IMR-90 (cell line): Measurements from ENCODE around the gene GLRA3. TPM values are rescaled to one million over a fixed set of nuclear protein-coding genes. Genes with fewer than 3 reads are reported as not detected.

Experiments
- ATAC-seq: fragments of 200-7000 bp; cut with Tn5 transposase; 2 replicates; pipeline ENCODE4 v1.9.1; 2020; ENCODE audit warnings: low read depth, mild to moderate bottlenecking, moderate library complexity
- BruUV-seq: library from RNA; stranded (reverse); fragments of 400-500 nt; replicated peaks from 2 replicates; lab custom pipeline; 2021; lab: Mats Ljungman, UMichigan
- CTCF ChIA-PET: fragments of 300-600 bp; formaldehyde crosslinking; extraction: SDS; loops from one replicate; lab custom pipeline; 2021; ENCODE audit warnings: antibody characterized with exemption; lab: Yijun Ruan, JAX
- POLR2A ChIA-PET: fragments of 300-600 bp; sonication (Branson Sonifier 250); formaldehyde crosslinking; loops from one replicate; lab custom pipeline; 2022; ENCODE audit warnings: antibody characterized with exemption; ENCODE audit not compliant: unreplicated experiment; lab: Charles Lee
- DNase-seq: peaks from one replicate; pipeline ENCODE4 v3.0.0; 2013
- H2AFZ ChIP-seq: replicated peaks from 2 replicates; pipeline ENCODE3; 2013; ENCODE audit warnings: low read length, mild to moderate bottlenecking; ENCODE audit not compliant: poor library complexity
- H2AK5ac ChIP-seq: 2 replicates; pipeline ENCODE4 v1.6.1; 2013; ENCODE audit warnings: low read depth, low read length, inconsistent platforms
- H2AK9ac ChIP-seq: replicated peaks from 2 replicates; pipeline ENCODE3; 2013; ENCODE audit warnings: mild to moderate bottlenecking, low read depth, low read length, moderate library complexity; ENCODE audit not compliant: poor library complexity
- H2BK120ac ChIP-seq: 2 replicates; pipeline ENCODE4 v1.6.1; 2013; ENCODE audit warnings: low read depth, low read length, inconsistent platforms
- H2BK15ac ChIP-seq: 3 replicates; pipeline ENCODE4 v1.6.1; 2013; ENCODE audit warnings: low read depth, low read length, inconsistent platforms
- H2BK20ac ChIP-seq: 2 replicates; pipeline ENCODE4 v1.6.1; 2013; ENCODE audit warnings: low read depth, mild to moderate bottlenecking, inconsistent platforms, low read length, moderate library complexity
- H2BK5ac ChIP-seq: 2 replicates; pipeline ENCODE4 v1.6.1; 2013; ENCODE audit warnings: mild to moderate bottlenecking, low read depth, low read length, inconsistent platforms; ENCODE audit not compliant: poor library complexity, severe bottlenecking
- H3K14ac ChIP-seq: replicated peaks from 2 replicates; pipeline ENCODE4 v1.6.1; 2013; ENCODE audit warnings: low read depth, low read length, inconsistent platforms
- H3K18ac ChIP-seq: 2 replicates; pipeline ENCODE4 v1.6.1; 2013; ENCODE audit warnings: low read depth, low read length, control low read depth
- H3K23ac ChIP-seq: 2 replicates; pipeline ENCODE4 v1.6.1; 2013; ENCODE audit warnings: low read depth, low read length, inconsistent platforms
- H3K27ac ChIP-seq: 2 replicates; pipeline ENCODE4 v1.5.1; 2013; ENCODE audit warnings: mild to moderate bottlenecking, control low read depth, low read length; ENCODE audit not compliant: insufficient read depth
- H3K27me3 ChIP-seq: 2 replicates; pipeline ENCODE4 v1.6.1; 2013; ENCODE audit warnings: low read length; ENCODE audit not compliant: control insufficient read depth, insufficient read depth
- H3K36me3 ChIP-seq: 2 replicates; pipeline ENCODE4 v1.6.1; 2013; ENCODE audit warnings: low read length, mixed read lengths; ENCODE audit not compliant: control insufficient read depth, insufficient read depth
- H3K4ac ChIP-seq: 2 replicates; pipeline ENCODE4 v1.6.1; 2013; ENCODE audit warnings: low read depth, low read length, inconsistent platforms
- H3K4me1 ChIP-seq: 2 replicates; pipeline ENCODE4 v1.6.1; 2013; ENCODE audit warnings: low read length, mixed read lengths; ENCODE audit not compliant: control insufficient read depth, insufficient read depth
- H3K4me2 ChIP-seq: 2 replicates; pipeline ENCODE4 v1.6.1; 2013; ENCODE audit warnings: low read depth, mild to moderate bottlenecking, control low read depth, low read length, moderate library complexity
- H3K4me3 ChIP-seq: 2 replicates; pipeline ENCODE4 v1.5.1; 2013; ENCODE audit warnings: low read depth, mild to moderate bottlenecking, control low read depth, low read length, moderate library complexity; ENCODE audit not compliant: insufficient read depth
- H3K56ac ChIP-seq: 2 replicates; pipeline ENCODE4 v1.6.1; 2013; ENCODE audit warnings: low read length, inconsistent platforms; ENCODE audit not compliant: insufficient read depth; ENCODE audit errors: extremely low read depth
- H3K79me1 ChIP-seq, 2 experiments: 2 replicates each; pipeline ENCODE4 v1.6.1; 2013; ENCODE audit warnings: low read length in 2 of 2, inconsistent platforms in 1 of 2, low read depth in 1 of 2
- H3K9ac ChIP-seq: 2 replicates; pipeline ENCODE4 v1.6.1; 2013; ENCODE audit warnings: low read depth, low read length, control low read depth
- H3K9me1 ChIP-seq: 2 replicates; pipeline ENCODE4 v1.6.1; 2013; ENCODE audit warnings: low read length, inconsistent platforms; ENCODE audit not compliant: insufficient read depth
- H3K9me3 ChIP-seq: 2 replicates; pipeline ENCODE4 v1.6.1; 2013; ENCODE audit warnings: low read length; ENCODE audit not compliant: control insufficient read depth, insufficient read depth
- H4K20me1 ChIP-seq: 2 replicates; pipeline ENCODE4 v1.6.1; 2013; ENCODE audit warnings: low read length, inconsistent platforms; ENCODE audit not compliant: insufficient read depth
- H4K5ac ChIP-seq: 2 replicates; pipeline ENCODE4 v1.6.1; 2013; ENCODE audit warnings: mild to moderate bottlenecking, low read depth, low read length, control low read depth
- H4K8ac ChIP-seq, 2 experiments: 2 replicates each; pipeline ENCODE4 v1.6.1; 2013; ENCODE audit warnings: low read depth in 2 of 2, low read length in 2 of 2, control low read depth in 1 of 2, inconsistent platforms in 1 of 2
- H4K91ac ChIP-seq: 2 replicates; pipeline ENCODE4 v1.6.1; 2013; ENCODE audit warnings: low read depth, low read length, inconsistent platforms; ENCODE audit not compliant: insufficient read depth
- CEBPB ChIP-seq: IDR thresholded peaks from 2 replicates; pipeline ENCODE4 v1.6.1; 2012; ENCODE audit warnings: low read depth, low read length, improper control_type of control experiment
- CHD1 ChIP-seq: IDR thresholded peaks from 2 replicates; pipeline ENCODE4 v1.6.1; 2012; ENCODE audit warnings: low read depth, low read length, improper control_type of control experiment
- CTCF ChIP-seq: conservative IDR thresholded peaks from 2 replicates; pipeline ENCODE4 v1.5.1; 2012; ENCODE audit warnings: mild to moderate bottlenecking, low read depth, low read length, improper control_type of control experiment
- MAFK ChIP-seq: IDR thresholded peaks from 2 replicates; pipeline ENCODE4 v1.6.1; 2012; ENCODE audit warnings: low read depth, low read length, improper control_type of control experiment
- POLR2A ChIP-seq: IDR thresholded peaks from 2 replicates; pipeline ENCODE4 v1.6.1; 2012; ENCODE audit warnings: mild to moderate bottlenecking, low read depth, low read length
- RAD21 ChIP-seq: IDR thresholded peaks from 2 replicates; pipeline ENCODE4 v1.6.1; 2012; ENCODE audit warnings: low read length, improper control_type of control experiment
- RCOR1 ChIP-seq: IDR thresholded peaks from 2 replicates; pipeline ENCODE4 v1.6.1; 2012; ENCODE audit warnings: mild to moderate bottlenecking, low read length, improper control_type of control experiment; ENCODE audit not compliant: insufficient replicate concordance
- RFX5 ChIP-seq: IDR thresholded peaks from 2 replicates; pipeline ENCODE4 v1.8.0; 2012; ENCODE audit warnings: low read depth, mild to moderate bottlenecking, low read length, moderate library complexity
- SMC3 ChIP-seq: fragments of 150-350 bp; IDR thresholded peaks from 2 replicates; pipeline ENCODE4 v1.6.1; 2016; ENCODE audit warnings: low read depth, mild to moderate bottlenecking, antibody characterized with exemption, low read length, moderate library complexity
- WGBS, 2 experiments: methylation state at CpG; one replicate each; pipeline versions ENCODE4 v1.1.5 to v1.1.7; 2013; ENCODE audit warnings: missing lambda C conversion rate in 2 of 2; ENCODE audit not compliant: insufficient read length in 1 of 2; ENCODE audit errors: extremely low coverage in 2 of 2; 5-methylcytosine and 5-hydroxymethylcytosine counted together
- dilution Hi-C: fragments of 300-500 bp; cut with HindIII; formaldehyde crosslinking; loops from one replicate; pipeline ENCODE4 v1.14.3; 2018; ENCODE audit warnings: low sequenced_read_pairs; ENCODE audit not compliant: unreplicated experiment
- in situ Hi-C: fragments of 300-500 bp; cut with MboI; formaldehyde crosslinking; loops from 3 replicates; pipeline ENCODE4 v1.14.3; 2019; ENCODE audit warnings: low sequenced_read_pairs, inconsistent platforms, mixed read lengths
- intact Hi-C: fragments of 100-400 bp; cut with micrococcal nuclease; formaldehyde crosslinking; loops from 2 replicates; pipeline ENCODE4 v1.10.0; 2022
- polyA plus RNA-seq, 3 experiments: library from polyadenylated mRNA; depleted of rRNA; stranded (reverse); fragments of >200 nt; gene quantifications; 2 replicates each; pipeline ENCODE4 v1.2.3, GENCODE V29; 2012; ENCODE audit warnings: low replicate concordance in 1 of 3
- total RNA-seq: library from RNA; depleted of rRNA; stranded (reverse); fragments of >200 nt; gene quantifications from 2 replicates; pipeline ENCODE4 v1.2.3, GENCODE V29; 2012

The GLRA3 gene
- total and polyA plus RNA-seq, 2 of the 4 experiments (the other 2 are of a cell fraction) = not detected

GRCh38 chr4:174607792-174608191 is 221.3 kb downstream of the GLRA3 start:
- no peaks in the 10 kb centered on the region for H3K36me3 ChIP-seq
- WGBS, 2 experiments = no CpG with 5 or more reads among the region's 1 CpG
- ChIA-PET CTCF (no interaction called here), POLR2A (no interaction called here)
- TF ChIP-seq CTCF = no peak
- TF ChIP-seq RAD21 = no peak
- TF ChIP-seq MAFK = no peak
- no peak for TF ChIP-seq CHD1
- TF ChIP-seq SMC3 = no peak
- TF ChIP-seq RFX5 = no peak
- TF ChIP-seq POLR2A = no peak
- TF ChIP-seq RCOR1 = no peak
- no peak for TF ChIP-seq CEBPB
- no peak overlapping the region for H3K56ac ChIP-seq
- DNase-seq = no peak
- no peaks in the 10 kb centered on the region for H4K20me1 ChIP-seq
- no peaks in the 10 kb centered on the region for H3K4me1 ChIP-seq
- H3K4me2 ChIP-seq = no peak overlapping the region
- no peak overlapping the region for H2BK15ac ChIP-seq
- no peak overlapping the region for H2AFZ ChIP-seq
- H3K23ac ChIP-seq = no peak overlapping the region
- no peak overlapping the region for H2BK20ac ChIP-seq
- no peak overlapping the region for H4K91ac ChIP-seq
- H4K8ac ChIP-seq = no peak overlapping the region
- no peaks in the 10 kb centered on the region for H3K27me3 ChIP-seq
- no TSS peak for BruUV-seq
- no peaks in the 10 kb centered on the region for H3K9me1 ChIP-seq
- no peaks in the 10 kb centered on the region for H3K79me1 ChIP-seq
- dilution Hi-C loops = no loop called here
- no peak overlapping the region for H2AK5ac ChIP-seq
- intact Hi-C loops = no loop called here
- H3K4ac ChIP-seq = no peak overlapping the region
- no peak overlapping the region for H2BK120ac ChIP-seq
- ATAC-seq = no peak
- H3K4me3 ChIP-seq = no peak overlapping the region
- no peak overlapping the region for H3K14ac ChIP-seq
- H2AK9ac ChIP-seq = no peak overlapping the region
- no peak overlapping the region for H3K9ac ChIP-seq
- no peak overlapping the region for H4K5ac ChIP-seq
- no peaks in the 10 kb centered on the region for H3K9me3 ChIP-seq
- no peak overlapping the region for H2BK5ac ChIP-seq
- no peak overlapping the region for H3K18ac ChIP-seq
- no peak overlapping the region for H3K27ac ChIP-seq
- in situ Hi-C loops = no loop called here
